Fibroblast of lung (primary cell): ENCODE results near the gene ZNHIT2. TPM values are rescaled to one million over a fixed set of nuclear protein-coding genes. Genes with fewer than 3 reads are reported as not detected.

Source experiments
- DNase-seq, 2 donors: peaks; one replicate each; pipeline versions ENCODE4 v3.0.0 to v3.0.0-alpha.2; 2010; ENCODE audit warnings: low read depth in 2 of 2
- H2AFZ ChIP-seq: 2 replicates; pipeline ENCODE4 v1.5.1; 2012; ENCODE audit warnings: low read length, control low read depth, inconsistent platforms
- H3K27ac ChIP-seq: 2 replicates; pipeline ENCODE4 v1.5.1; 2011; ENCODE audit warnings: low read length, control low read depth; ENCODE audit not compliant: insufficient read depth
- H3K27me3 ChIP-seq: 2 replicates; pipeline ENCODE4 v1.5.1; 2011; ENCODE audit warnings: mild to moderate bottlenecking, low read length; ENCODE audit not compliant: control insufficient read depth, insufficient read depth
- H3K36me3 ChIP-seq: 2 replicates; pipeline ENCODE4 v1.5.1; 2011; ENCODE audit warnings: low read length; ENCODE audit not compliant: control insufficient read depth, insufficient read depth
- H3K4me1 ChIP-seq: 2 replicates; pipeline ENCODE4 v1.5.1; 2011; ENCODE audit warnings: low read length; ENCODE audit not compliant: control insufficient read depth, insufficient read depth; ENCODE audit errors: extremely low read depth
- H3K4me2 ChIP-seq: 2 replicates; pipeline ENCODE4 v1.5.1; 2011; ENCODE audit warnings: low read length, control low read depth; ENCODE audit not compliant: insufficient read depth; ENCODE audit errors: extremely low read depth
- H3K4me3 ChIP-seq, 4 experiments: fragments of 200-600 bp in 1 of 4; sonication (generic) in 1 of 4; replicated peaks in 1 of 4; 2 replicates each; pipeline ENCODE4 v1.5.1; 2011 to 2016; ENCODE audit warnings: low read length in 4 of 4, low read depth in 3 of 4, mild to moderate bottlenecking in 3 of 4, control low read depth in 2 of 4, inconsistent platforms in 1 of 4, mixed read lengths in 1 of 4; ENCODE audit not compliant: insufficient read depth in 1 of 4; ENCODE audit errors: control extremely low read depth in 1 of 4
- H3K79me2 ChIP-seq: 2 replicates; pipeline ENCODE4 v1.5.1; 2012; ENCODE audit warnings: mild to moderate bottlenecking, low read length, inconsistent platforms; ENCODE audit not compliant: control insufficient read depth, insufficient read depth
- H3K9ac ChIP-seq: 2 replicates; pipeline ENCODE4 v1.5.1; 2011; ENCODE audit warnings: mild to moderate bottlenecking, low read length, control low read depth; ENCODE audit not compliant: insufficient read depth
- H3K9me3 ChIP-seq: 2 replicates; pipeline ENCODE4 v1.5.1; 2012; ENCODE audit warnings: low read depth, low read length; ENCODE audit not compliant: control insufficient read depth, insufficient read depth
- H4K20me1 ChIP-seq: 2 replicates; pipeline ENCODE4 v1.5.1; 2011; ENCODE audit warnings: low read length; ENCODE audit not compliant: control insufficient read depth, insufficient read depth; ENCODE audit errors: extremely low read depth
- EZH2 ChIP-seq: IDR thresholded peaks from 2 replicates; pipeline ENCODE4 v1.5.1; 2012; ENCODE audit warnings: low read length, control low read depth, mild to moderate bottlenecking; ENCODE audit errors: missing control alignments
- polyA plus RNA-seq, 2 donors: library from polyadenylated mRNA; depleted of rRNA in 1 of 2; stranded (reverse) in 1 of 2; unstranded in 1 of 2; fragments of >200 nt; gene quantifications; 2 replicates each; pipeline ENCODE4 v1.2.1, GENCODE V29; 2011 to 2012; ENCODE audit warnings: missing spikeins in 1 of 2
- total RNA-seq: library from RNA; depleted of rRNA; stranded (reverse); fragments of >200 nt; gene quantifications from 2 replicates; pipeline ENCODE4 v1.2.1, GENCODE V29; 2014
- TF ChIP-seq, protein P1 (sequence below), 2 donors: IDR thresholded peaks in 1 of 2; conservative IDR thresholded peaks in 1 of 2; 1 replicate in 1 of 2; 2 replicates in 1 of 2; pipeline ENCODE4 v1.5.1; 2011 to 2012; ENCODE audit warnings: low read length in 2 of 2, control low read depth in 1 of 2, inconsistent platforms in 1 of 2, low read depth in 1 of 2, mild to moderate bottlenecking in 1 of 2

ZNHIT2 gene
- total and polyA plus RNA-seq, 2 donors (not counting 1 experiment from before 2014, with no cell fraction given): 1.4 to 13.2 TPM

- H2AFZ ChIP-seq: no peak overlapping the region
- no peak overlapping the region for H3K9ac ChIP-seq
- H3K27ac ChIP-seq: no peak overlapping the region
- no peak for DNase-seq
- H3K27me3 ChIP-seq: no peaks in the 10 kb centered on the region
- no peaks in the 10 kb centered on the region for H4K20me1 ChIP-seq
- H3K4me2 ChIP-seq: peak overlapping the region; percentile 81
- TF ChIP-seq, protein P1, sequence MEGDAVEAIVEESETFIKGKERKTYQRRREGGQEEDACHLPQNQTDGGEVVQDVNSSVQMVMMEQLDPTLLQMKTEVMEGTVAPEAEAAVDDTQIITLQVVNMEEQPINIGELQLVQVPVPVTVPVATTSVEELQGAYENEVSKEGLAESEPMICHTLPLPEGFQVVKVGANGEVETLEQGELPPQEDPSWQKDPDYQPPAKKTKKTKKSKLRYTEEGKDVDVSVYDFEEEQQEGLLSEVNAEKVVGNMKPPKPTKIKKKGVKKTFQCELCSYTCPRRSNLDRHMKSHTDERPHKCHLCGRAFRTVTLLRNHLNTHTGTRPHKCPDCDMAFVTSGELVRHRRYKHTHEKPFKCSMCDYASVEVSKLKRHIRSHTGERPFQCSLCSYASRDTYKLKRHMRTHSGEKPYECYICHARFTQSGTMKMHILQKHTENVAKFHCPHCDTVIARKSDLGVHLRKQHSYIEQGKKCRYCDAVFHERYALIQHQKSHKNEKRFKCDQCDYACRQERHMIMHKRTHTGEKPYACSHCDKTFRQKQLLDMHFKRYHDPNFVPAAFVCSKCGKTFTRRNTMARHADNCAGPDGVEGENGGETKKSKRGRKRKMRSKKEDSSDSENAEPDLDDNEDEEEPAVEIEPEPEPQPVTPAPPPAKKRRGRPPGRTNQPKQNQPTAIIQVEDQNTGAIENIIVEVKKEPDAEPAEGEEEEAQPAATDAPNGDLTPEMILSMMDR (conservative IDR thresholded peaks at IDR 0.05 in 1 of 2, IDR thresholded peaks at IDR 0.05 in 1 of 2; ENCODE audit: low read depth in 1 of 2, low read length in 2 of 2): no peak
- TF ChIP-seq EZH2: no peak
- peaks cover 25% of the 10 kb centered on the region for H3K79me2 ChIP-seq
- H3K36me3 ChIP-seq: peaks cover 31% of the 10 kb centered on the region
- peaks cover 10% of the 10 kb centered on the region for H3K4me1 ChIP-seq
- no peaks in the 10 kb centered on the region for H3K9me3 ChIP-seq
- peak overlapping the region in 1 of 4 experiments; percentile 95 for H3K4me3 ChIP-seq
Measured at GRCh38 chr11:65132238-65132987, 14.9 kb upstream of the ZNHIT2 start.

DNA sequence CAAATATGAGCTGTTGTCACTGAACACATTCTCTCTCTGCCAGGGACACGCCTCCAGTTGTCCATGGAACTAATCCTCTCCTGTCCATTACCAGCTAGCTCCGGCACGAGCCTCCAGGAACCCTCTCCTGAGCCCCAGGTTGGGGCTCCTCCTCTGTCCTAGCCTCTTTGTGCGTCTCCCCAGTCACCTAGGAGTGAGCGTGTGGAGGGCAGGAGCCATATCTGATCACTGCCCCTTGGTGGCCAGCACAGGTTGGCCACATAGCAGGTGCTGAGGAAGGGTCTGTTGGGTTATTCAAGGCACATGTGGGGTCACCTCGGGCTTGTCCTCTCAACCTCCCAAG lies 14.4 kb upstream of the ZNHIT2 start:
- H3K36me3 ChIP-seq: peaks cover 33% of the 10 kb centered on the region
- DNase-seq: no peak
- TF ChIP-seq EZH2: no peak
- TF ChIP-seq, protein P1 (conservative IDR thresholded peaks at IDR 0.05 in 1 of 2, IDR thresholded peaks at IDR 0.05 in 1 of 2; ENCODE audit: low read depth in 1 of 2, low read length in 2 of 2): no peak
- no peak overlapping the region for H3K4me3 ChIP-seq
- H3K9ac ChIP-seq: no peak overlapping the region
- peaks cover 10% of the 10 kb centered on the region for H3K4me1 ChIP-seq
- no peak overlapping the region for H3K27ac ChIP-seq
- no peaks in the 10 kb centered on the region for H3K27me3 ChIP-seq
- peaks cover 25% of the 10 kb centered on the region for H3K79me2 ChIP-seq
- H3K4me2 ChIP-seq: no peak overlapping the region
- H4K20me1 ChIP-seq: no peaks in the 10 kb centered on the region
- no peak overlapping the region for H2AFZ ChIP-seq
- H3K9me3 ChIP-seq: no peaks in the 10 kb centered on the region

DNA sequence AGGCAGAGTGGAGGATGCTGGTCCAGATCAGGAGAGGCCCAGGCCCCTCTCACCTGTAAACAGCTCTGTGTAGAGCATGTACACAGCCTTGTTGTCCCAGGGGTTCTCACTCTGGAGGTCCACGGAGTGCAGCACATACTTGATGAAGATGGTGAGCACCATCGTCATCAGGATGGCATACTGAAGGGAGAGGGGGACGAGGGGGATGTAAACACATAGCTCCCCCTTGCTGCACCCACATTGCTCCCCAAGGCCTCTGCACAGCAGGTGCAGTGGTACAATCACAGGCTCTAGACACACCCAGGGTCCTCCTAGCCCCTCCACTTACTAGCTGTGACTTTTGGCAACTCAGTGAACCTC lies 13.9 kb upstream of the ZNHIT2 start:
- TF ChIP-seq, protein P1 (conservative IDR thresholded peaks at IDR 0.05 in 1 of 2, IDR thresholded peaks at IDR 0.05 in 1 of 2; ENCODE audit: low read depth in 1 of 2, low read length in 2 of 2): no peak
- TF ChIP-seq EZH2: no peak
- H3K4me1 ChIP-seq: peaks cover 10% of the 10 kb centered on the region
- H4K20me1 ChIP-seq: no peaks in the 10 kb centered on the region
- no peaks in the 10 kb centered on the region for H3K27me3 ChIP-seq
- no peak overlapping the region for H3K4me3 ChIP-seq
- H3K9ac ChIP-seq: no peak overlapping the region
- no peaks in the 10 kb centered on the region for H3K9me3 ChIP-seq
- H3K36me3 ChIP-seq: peaks cover 36% of the 10 kb centered on the region
- H2AFZ ChIP-seq: no peak overlapping the region
- H3K4me2 ChIP-seq: no peak overlapping the region
- H3K79me2 ChIP-seq: peaks cover 25% of the 10 kb centered on the region
- H3K27ac ChIP-seq: no peak overlapping the region
- DNase-seq: no peak
